Endometrial microvascular endothelial cells (primary cell): Measurements from ENCODE around the gene CTNNBL1. TPM values are rescaled to one million over a fixed set of nuclear protein-coding genes. Genes with fewer than 3 reads are reported as not detected.

Experiments used
- in situ Hi-C: cut with HindIII; loops from 2 replicates; pipeline ENCODE4 v1.10.0; 2017; ENCODE audit warnings: low sequenced_read_pairs, low pct_unique_long_range_greater_than_20kb; ENCODE audit errors: inconsistent ontology term
- total RNA-seq: library from RNA; depleted of rRNA; stranded (reverse); fragments of >200 nt; gene quantifications from one replicate; pipeline ENCODE4 v1.2.3, GENCODE V29; 2015; ENCODE audit errors: inconsistent ontology term

The CTNNBL1 gene
- total RNA-seq, 1 donor from 2014 or later, result 45.2 TPM

- in situ Hi-C loops, result no loop called here
Measured at GRCh38 chr20:37729452-37729851, 35.6 kb downstream of the CTNNBL1 start.

- in situ Hi-C loops, result no loop called here
Measured at GRCh38 chr20:37729909-37730308, 36.1 kb downstream of the CTNNBL1 start.

- in situ Hi-C loops, result no loop called here
Measured at GRCh38 chr20:37733416-37733815, 39.6 kb downstream of the CTNNBL1 start.

- in situ Hi-C loops, result no loop called here
Measured at GRCh38 chr20:37734228-37734985, 40.6 kb downstream of the CTNNBL1 start.

GRCh38 chr20:37735541-37735940 is 41.7 kb downstream of the CTNNBL1 start:
- in situ Hi-C loops, result no loop called here

GRCh38 chr20:37736132-37736531 is 42.3 kb downstream of the CTNNBL1 start:
- in situ Hi-C loops, result no loop called here

GRCh38 chr20:37737826-37738420 is 44.1 kb downstream of the CTNNBL1 start:
- in situ Hi-C loops, result no loop called here

GRCh38 chr20:37741055-37741454 is 47.2 kb downstream of the CTNNBL1 start:
- in situ Hi-C loops, result no loop called here

- in situ Hi-C loops, result no loop called here
Measured at GRCh38 chr20:37741570-37741969, 47.7 kb downstream of the CTNNBL1 start.

GRCh38 chr20:37742131-37742530 is 48.3 kb downstream of the CTNNBL1 start:
- in situ Hi-C loops, result no loop called here

GRCh38 chr20:37744347-37744746 is 50.5 kb downstream of the CTNNBL1 start:
- in situ Hi-C loops, result no loop called here

- in situ Hi-C loops, result no loop called here
Measured at GRCh38 chr20:37745553-37745952, 51.7 kb downstream of the CTNNBL1 start.

GRCh38 chr20:37748015-37748414 is 54.2 kb downstream of the CTNNBL1 start:
- in situ Hi-C loops, result no loop called here

- in situ Hi-C loops, result no loop called here
Measured at GRCh38 chr20:37749218-37749617, 55.4 kb downstream of the CTNNBL1 start.

GRCh38 chr20:37749620-37750403 is 56.0 kb downstream of the CTNNBL1 start:
- in situ Hi-C loops, result no loop called here

GRCh38 chr20:37755665-37756064 is 61.8 kb downstream of the CTNNBL1 start:
- in situ Hi-C loops, result no loop called here

- in situ Hi-C loops, result no loop called here
Measured at GRCh38 chr20:37756234-37756633, 62.4 kb downstream of the CTNNBL1 start.

GRCh38 chr20:37757550-37757949 is 63.7 kb downstream of the CTNNBL1 start:
- in situ Hi-C loops, result no loop called here

GRCh38 chr20:37758332-37758731 is 64.5 kb downstream of the CTNNBL1 start:
- in situ Hi-C loops, result no loop called here

- in situ Hi-C loops, result no loop called here
Measured at GRCh38 chr20:37759052-37759553, 65.3 kb downstream of the CTNNBL1 start.
